Measurements from ENCODE around the gene EHD4. TPM values are rescaled to one million over a fixed set of nuclear protein-coding genes. Genes with fewer than 3 reads are reported as not detected.

The EHD4 gene
- total and polyA plus RNA-seq, 9 of the 15 experiments (the other 6 are each of a cell fraction or from before 2014, with no cell fraction given), result 0.89 to 10.3 (median 6.4) TPM

- no peak for TF ChIP-seq ZNF280B (CRISPR knock-in tag; IDR thresholded peaks at IDR 0.05)
- TF ChIP-seq SUPT5H (IDR thresholded peaks at IDR 0.05), result peak; percentile 71
- TF ChIP-seq ZBTB43 (CRISPR knock-in tag; IDR thresholded peaks at IDR 0.05), result no peak
- no peak for TF ChIP-seq ZNF395 (CRISPR knock-in tag; IDR thresholded peaks at IDR 0.05)
- no peak for TF ChIP-seq SFPQ (IDR thresholded peaks at IDR 0.05; ENCODE audit: low read depth, low read length)
- TF ChIP-seq CBX1 (IDR thresholded peaks at IDR 0.05; ENCODE audit: low read depth), result no peak
- TF ChIP-seq E2F6 (IDR thresholded peaks at IDR 0.05; ENCODE audit: borderline replicate concordance in 1 of 2, extremely low read depth in 1 of 2, insufficient read depth in 1 of 2, insufficient read length in 1 of 2, low read depth in 1 of 2, low read length in 1 of 2, poor library complexity in 1 of 2, severe bottlenecking in 1 of 2), result peak; percentile 30 to 69
- no peak for TF ChIP-seq ZNF445 (CRISPR knock-in tag; IDR thresholded peaks at IDR 0.05; ENCODE audit: low read depth)
- no peak for TF ChIP-seq SMARCA5 (IDR thresholded peaks at IDR 0.05)
- peak; percentile 85 for TF ChIP-seq THAP12 (CRISPR knock-in tag; IDR thresholded peaks at IDR 0.05)
- TF ChIP-seq NONO (IDR thresholded peaks at IDR 0.05; ENCODE audit: low read depth in 2 of 2, low read length in 1 of 2), result peak; percentile 15 to 36; a peak in 1 of 4 replicates
- peak; percentile 45; the same call in 1 of the 2 replicates for TF ChIP-seq ZNF511 (CRISPR knock-in tag; IDR thresholded peaks at IDR 0.05)
- no peak for TF ChIP-seq ZNF584 (CRISPR knock-in tag; IDR thresholded peaks at IDR 0.05; ENCODE audit: low read depth)
- no peak for TF ChIP-seq SNIP1 (IDR thresholded peaks at IDR 0.05; ENCODE audit: low read depth)
Observed at GRCh38 chr15:41972253-41973242, at the start of gene EHD4 (continued).

All from K562 (cell line).